GM12878 (cell line): ENCODE results near the gene PTPRJ. TPM values are rescaled to one million over a fixed set of nuclear protein-coding genes. Genes with fewer than 3 reads are reported as not detected.

Experiments
- ATAC-seq: fragments of 200-7000 bp; cut with Tn5 transposase; 3 replicates; pipeline ENCODE4 v1.9.1; 2020; ENCODE audit warnings: mild to moderate bottlenecking, moderate library complexity
- BruUV-seq: library from RNA; stranded (reverse); fragments of 400-500 nt; replicated peaks from 2 replicates; lab custom pipeline; 2021; lab: Mats Ljungman, UMichigan
- CTCF ChIA-PET: fragments of 300-600 bp; sonication (Branson Sonifier 250); formaldehyde crosslinking; extraction: SDS; loops from one replicate; lab custom pipeline; 2021; ENCODE audit warnings: inconsistent platforms; lab: Yijun Ruan, JAX
- POLR2A ChIA-PET: fragments of 350-600 bp; formaldehyde crosslinking; extraction: SDS; loops from one replicate; lab custom pipeline; 2021; ENCODE audit warnings: inconsistent platforms; lab: Charles Lee
- RAD21 ChIA-PET: fragments of 300-600 bp; sonication (Branson Sonifier 250); formaldehyde crosslinking; loops from one replicate; lab custom pipeline; 2023; ENCODE audit warnings: antibody characterized with exemption; ENCODE audit not compliant: unreplicated experiment; lab: Charles Lee
- SMC1A ChIA-PET: fragments of 300-600 bp; sonication (Branson Sonifier 250); formaldehyde crosslinking; loops from one replicate; lab custom pipeline; 2023; ENCODE audit not compliant: unreplicated experiment, uncharacterized antibody; lab: Charles Lee
- DNase-seq: peaks from one replicate; pipeline ENCODE4 v3.0.0-alpha.2; 2011; ENCODE audit warnings: low read depth, low spot score
- FAIRE-seq: peaks from 3 replicates; lab custom pipeline; 2011; peaks lifted over from hg19 to GRCh38; lab: Jason Lieb, UNC
- H2AFZ ChIP-seq: 2 replicates; pipeline ENCODE4 v1.6.0; 2011; ENCODE audit warnings: low read depth, low read length, control low read depth; ENCODE audit not compliant: control insufficient read depth
- H3K27ac ChIP-seq: 2 replicates; pipeline ENCODE4 v1.5.1; 2011; ENCODE audit warnings: control low read depth; ENCODE audit not compliant: control insufficient read depth, insufficient read depth
- H3K27me3 ChIP-seq, 2 experiments: replicated peaks in 1 of 2; 2 replicates each; pipeline versions ENCODE4 v1.6.0 to v1.6.1; 2011; ENCODE audit warnings: low read length in 1 of 2; ENCODE audit not compliant: control insufficient read depth in 2 of 2, insufficient read depth in 2 of 2
- H3K36me3 ChIP-seq, 2 experiments: 2 replicates each; pipeline ENCODE4 v1.5.1; 2011; ENCODE audit warnings: low read length in 1 of 2; ENCODE audit not compliant: control insufficient read depth in 2 of 2, insufficient read depth in 2 of 2
- H3K4me1 ChIP-seq: 2 replicates; pipeline ENCODE4 v1.6.1; 2011; ENCODE audit warnings: mild to moderate bottlenecking, low read length, moderate library complexity, mixed read lengths; ENCODE audit not compliant: control insufficient read depth, insufficient read depth
- H3K4me2 ChIP-seq: 2 replicates; pipeline ENCODE4 v1.6.0; 2011; ENCODE audit warnings: control low read depth; ENCODE audit not compliant: control insufficient read depth, insufficient read depth
- H3K4me3 ChIP-seq: fragments of 200-600 bp; sonication (generic); 2 replicates; pipeline ENCODE4 v1.5.1; 2016
- H3K79me2 ChIP-seq: 2 replicates; pipeline ENCODE4 v1.6.0; 2011; ENCODE audit warnings: low read length; ENCODE audit not compliant: control insufficient read depth, insufficient read depth
- H3K9ac ChIP-seq: 2 replicates; pipeline ENCODE4 v1.8.0; 2011; ENCODE audit warnings: low read length, control low read depth, mixed read lengths; ENCODE audit not compliant: control insufficient read depth, insufficient read depth
- H3K9me3 ChIP-seq: replicated peaks from 3 replicates; pipeline ENCODE4 v1.5.1; 2011; ENCODE audit warnings: mild to moderate bottlenecking, low read length; ENCODE audit not compliant: control insufficient read depth, insufficient read depth
- H4K20me1 ChIP-seq: 2 replicates; pipeline ENCODE4 v1.6.0; 2011; ENCODE audit not compliant: control insufficient read depth, insufficient read depth
- BACH1 ChIP-seq: fragments of 450-650 bp; IDR thresholded peaks from 2 replicates; pipeline ENCODE4 v1.6.1; 2017; ENCODE audit warnings: mild to moderate bottlenecking, borderline replicate concordance
- POLR2A ChIP-seq: IDR thresholded peaks from 2 replicates; pipeline ENCODE4 v1.6.1; 2011; ENCODE audit warnings: low read depth, mild to moderate bottlenecking, low read length
- SMARCA5 ChIP-seq: fragments of 450-650 bp; IDR thresholded peaks from 2 replicates; pipeline ENCODE4 v1.6.1; 2017; ENCODE audit warnings: mild to moderate bottlenecking
- TARDBP ChIP-seq: IDR thresholded peaks from 2 replicates; pipeline ENCODE4 v1.6.1; 2016; ENCODE audit warnings: borderline replicate concordance
- in situ Hi-C: fragments of 300-500 bp; cut with MboI; formaldehyde crosslinking; loops from 9 replicates; pipeline ENCODE4 v1.14.3; 2018; ENCODE audit warnings: mixed read lengths
- intact Hi-C: fragments of 100-400 bp; cut with micrococcal nuclease; formaldehyde crosslinking; loops from one replicate; pipeline ENCODE4 v1.14.2; 2022; ENCODE audit not compliant: unreplicated experiment
- polyA plus RNA-seq, 11 experiments: library from polyadenylated mRNA; depleted of rRNA in 4 of 11; unstranded in 6 of 11; stranded (reverse) in 5 of 11; fragments of >200 nt; fragmentation: Nextera tagmentation in 4 of 11; fragmentation: Illumina TruSeq in 1 of 11; extraction: Ambion mirVana in 4 of 11; extraction: Trizol in 1 of 11; gene quantifications; 1 replicate in 1 of 11; 2 replicates in 10 of 11; pipeline versions ENCODE4 v1.2.1 to v1.2.3, GENCODE V29; 2011 to 2016; ENCODE audit warnings: inconsistent platforms in 2 of 11, missing spikeins in 2 of 11, low read depth in 1 of 11
- total RNA-seq, 4 experiments: library from RNA; depleted of rRNA in 3 of 4; stranded (reverse); fragments of >200 nt in 3 of 4; fragmentation: Illumina TruSeq in 1 of 4; extraction: Trizol in 1 of 4; gene quantifications; 2 replicates each; pipeline versions ENCODE4 v1.2.1 to v1.2.3, GENCODE V29; 2013 to 2021
- TF ChIP-seq, protein P1 (sequence below): IDR thresholded peaks from 2 replicates; pipeline ENCODE4 v1.6.1; 2012; ENCODE audit warnings: low read length, inconsistent platforms
- TF ChIP-seq, protein P2 (sequence below): fragments of 450-650 bp; IDR thresholded peaks from 2 replicates; pipeline ENCODE4 v1.6.1; 2016; ENCODE audit warnings: mild to moderate bottlenecking

PTPRJ gene
- total and polyA plus RNA-seq, 10 of the 15 experiments (the other 5 are each of a cell fraction or from before 2014, with no cell fraction given): 0.22 to 22.4 (median 7.4) TPM

DNA sequence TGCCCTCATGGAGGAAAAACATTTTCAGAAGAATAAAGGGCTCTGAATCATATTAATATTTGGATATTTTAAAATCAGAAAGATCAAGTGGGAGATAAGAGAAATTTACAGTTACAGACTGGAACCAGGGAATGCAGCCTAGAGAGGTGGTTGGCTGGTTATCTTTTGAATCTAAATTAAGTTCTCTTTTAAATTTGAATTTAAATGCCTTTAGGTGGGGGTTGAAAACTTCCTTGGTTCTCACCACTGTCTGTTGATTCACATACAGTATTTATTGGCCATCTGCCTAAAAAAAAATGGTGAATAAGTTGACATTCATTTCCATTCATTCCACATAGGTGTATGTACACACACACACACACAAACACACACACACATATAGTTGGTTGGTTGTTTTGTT, 35.7 kb upstream of the PTPRJ start:
- DNase-seq (no peak), ATAC-seq (no peak), FAIRE-seq (no peak)
- RAD21 ChIA-PET: no interaction called here
- Histone ChIP-seq H3K4me3 (no peak overlapping the region), H3K27ac (no peak overlapping the region), H4K20me1 (no peaks in the 10 kb centered on the region), H2AFZ (no peak overlapping the region), H3K4me1 (0 out of 2 replicates have a peak, but pooled peaks cover 4% of the 10 kb centered on the region), H3K79me2 (no peaks in the 10 kb centered on the region), H3K4me2 (no peak overlapping the region), H3K9ac (no peak overlapping the region), H3K9me3 (no peaks in the 10 kb centered on the region), H3K36me3 (no peaks in the 10 kb centered on the region), H3K27me3 (no peaks in the 10 kb centered on the region)
- CTCF ChIA-PET: interaction anchor here (1.1 kb wide), 1 partner anchor 10 kb away, joined by 3 read pairs; no protein-coding TSS in a partner anchor
- TF ChIP-seq SMARCA5 (no peak), BACH1 (no peak), POLR2A (no peak), TARDBP (no peak)
- TF ChIP-seq, protein P1, sequence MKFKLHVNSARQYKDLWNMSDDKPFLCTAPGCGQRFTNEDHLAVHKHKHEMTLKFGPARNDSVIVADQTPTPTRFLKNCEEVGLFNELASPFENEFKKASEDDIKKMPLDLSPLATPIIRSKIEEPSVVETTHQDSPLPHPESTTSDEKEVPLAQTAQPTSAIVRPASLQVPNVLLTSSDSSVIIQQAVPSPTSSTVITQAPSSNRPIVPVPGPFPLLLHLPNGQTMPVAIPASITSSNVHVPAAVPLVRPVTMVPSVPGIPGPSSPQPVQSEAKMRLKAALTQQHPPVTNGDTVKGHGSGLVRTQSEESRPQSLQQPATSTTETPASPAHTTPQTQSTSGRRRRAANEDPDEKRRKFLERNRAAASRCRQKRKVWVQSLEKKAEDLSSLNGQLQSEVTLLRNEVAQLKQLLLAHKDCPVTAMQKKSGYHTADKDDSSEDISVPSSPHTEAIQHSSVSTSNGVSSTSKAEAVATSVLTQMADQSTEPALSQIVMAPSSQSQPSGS: no peak
- TF ChIP-seq, protein P2, sequence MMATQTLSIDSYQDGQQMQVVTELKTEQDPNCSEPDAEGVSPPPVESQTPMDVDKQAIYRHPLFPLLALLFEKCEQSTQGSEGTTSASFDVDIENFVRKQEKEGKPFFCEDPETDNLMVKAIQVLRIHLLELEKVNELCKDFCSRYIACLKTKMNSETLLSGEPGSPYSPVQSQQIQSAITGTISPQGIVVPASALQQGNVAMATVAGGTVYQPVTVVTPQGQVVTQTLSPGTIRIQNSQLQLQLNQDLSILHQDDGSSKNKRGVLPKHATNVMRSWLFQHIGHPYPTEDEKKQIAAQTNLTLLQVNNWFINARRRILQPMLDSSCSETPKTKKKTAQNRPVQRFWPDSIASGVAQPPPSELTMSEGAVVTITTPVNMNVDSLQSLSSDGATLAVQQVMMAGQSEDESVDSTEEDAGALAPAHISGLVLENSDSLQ: no peak
- SMC1A ChIA-PET: interaction anchor here (1.7 kb wide), 1 partner anchor 11 kb away, joined by 5 read pairs; no protein-coding TSS in a partner anchor
- POLR2A ChIA-PET: no interaction called here
- no TSS peak for BruUV-seq
- intact Hi-C loops: no loop called here
- in situ Hi-C loops: loop anchor here (25.0 kb wide), 1 partner anchor 368 kb away; the partner anchor contains the start of genes OR4C3 and OR4S1
